Fibroblast of skin of left quadriceps (primary cell): Measurements from ENCODE around the gene OXA1L.
"Not testable (repeated sequence)": the region's sequence is repeated elsewhere in the genome, so short reads cannot be mapped to it uniquely, and the experiment has no call there.

Experiments used
- DNase-seq, 2 experiments: peaks; one replicate each; pipeline ENCODE4 v3.0.0-alpha.2; 2013; ENCODE audit warnings: low read depth in 2 of 2

OXA1L gene

GRCh38 chr14:22800346-22800745 is 33.9 kb downstream of the OXA1L start:
- DNase-seq, result no peak

GRCh38 chr14:22801716-22802115 is 35.2 kb downstream of the OXA1L start:
- no peak for DNase-seq

- DNase-seq, result no peak
These were observed 36.6 kb downstream of the OXA1L start for GRCh38 chr14:22802860-22803686.

- no peak for DNase-seq
These were observed 37.1 kb downstream of the OXA1L start for GRCh38 chr14:22803687-22803974.

- not testable (repeated sequence) for DNase-seq
These were observed 38.7 kb downstream of the OXA1L start for GRCh38 chr14:22805235-22805634.

GRCh38 chr14:22807432-22808087 is 41.1 kb downstream of the OXA1L start:
- no peak for DNase-seq

GRCh38 chr14:22808388-22809209 is 42.1 kb downstream of the OXA1L start:
- no peak for DNase-seq

GRCh38 chr14:22811722-22812121 is 45.2 kb downstream of the OXA1L start:
- DNase-seq, result no peak

- DNase-seq, result no peak
These were observed 46.3 kb downstream of the OXA1L start for GRCh38 chr14:22812744-22813143.

- no peak for DNase-seq
These were observed 46.7 kb downstream of the OXA1L start for GRCh38 chr14:22813145-22813544.

GRCh38 chr14:22814373-22814772 is 47.9 kb downstream of the OXA1L start:
- DNase-seq, result no peak

GRCh38 chr14:22814941-22815713 is 48.6 kb downstream of the OXA1L start, which contains the start of gene SLC7A7:
Gene SLC7A7, minus strand, starts transcription at chr14:22815435. Its CDS starts 2,037 bp downstream, at chr14:22813398.
- no peak for DNase-seq

GRCh38 chr14:22819151-22819988 is 52.9 kb downstream of the OXA1L start:
- DNase-seq, result no peak

GRCh38 chr14:22820731-22821130 is 54.2 kb downstream of the OXA1L start:
- no peak for DNase-seq

- DNase-seq, result no peak
These were observed 54.9 kb downstream of the OXA1L start for GRCh38 chr14:22821193-22822015.

- no peak for DNase-seq
These were observed 55.6 kb downstream of the OXA1L start for GRCh38 chr14:22822016-22822570.
